Embryonic facial prominence (tissue), 1 donor: Measurements from ENCODE around the gene SPTLC2.

ENCODE experiments used
- DNase-seq: peaks from one replicate; pipeline ENCODE4 v3.0.0-alpha.2; 2016; ENCODE audit errors: extremely low spot score

SPTLC2 gene

DNA sequence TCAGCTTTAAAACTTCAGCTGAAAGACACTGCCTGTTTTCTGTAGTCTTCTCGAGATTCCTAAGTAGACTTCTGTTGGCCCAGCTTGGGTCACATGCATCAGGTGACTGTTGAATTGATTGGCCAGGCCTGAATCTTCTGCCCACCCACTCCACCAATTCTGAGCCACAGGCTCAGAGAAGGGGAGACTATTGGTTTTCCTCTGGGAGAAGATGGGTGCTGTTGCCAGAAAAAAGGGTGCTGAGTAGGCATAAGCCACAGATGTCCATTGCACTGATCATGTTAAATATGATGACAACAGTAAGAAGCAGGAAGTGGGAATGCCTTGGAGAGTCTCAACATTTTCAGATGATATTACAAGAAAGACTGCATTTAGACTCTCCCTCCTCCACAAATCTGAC lies 6.8 kb upstream of the SPTLC2 start:
- no peak for DNase-seq

DNA sequence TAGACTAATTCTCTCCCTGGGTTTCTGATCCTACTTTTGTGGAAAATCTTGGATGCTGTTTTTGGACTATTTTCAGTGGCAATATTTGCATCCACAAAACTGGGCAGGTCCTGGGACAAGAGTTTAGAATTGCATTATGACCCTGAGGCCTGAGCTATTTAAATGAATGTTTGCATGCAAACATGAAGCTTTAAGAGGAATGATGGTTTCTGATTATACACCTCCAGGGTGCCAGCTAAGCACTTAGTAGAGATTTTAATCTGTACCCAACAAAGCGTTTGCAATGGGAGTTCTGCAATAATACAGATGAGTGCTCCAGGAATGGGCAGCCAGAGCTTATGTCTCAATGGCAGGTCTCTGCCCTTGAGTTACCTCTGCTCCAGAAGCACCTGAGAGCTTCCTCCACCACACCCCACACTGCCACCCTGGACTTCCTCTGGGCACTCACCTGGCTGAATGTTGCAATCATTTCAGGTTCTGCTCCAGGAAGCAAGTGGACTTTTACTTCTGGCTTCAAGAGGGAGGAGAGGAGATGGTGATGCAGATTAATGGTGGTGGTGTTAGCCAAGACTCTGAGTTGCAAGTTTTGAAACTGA lies 6.0 kb upstream of the SPTLC2 start:
- DNase-seq, result no peak

DNA sequence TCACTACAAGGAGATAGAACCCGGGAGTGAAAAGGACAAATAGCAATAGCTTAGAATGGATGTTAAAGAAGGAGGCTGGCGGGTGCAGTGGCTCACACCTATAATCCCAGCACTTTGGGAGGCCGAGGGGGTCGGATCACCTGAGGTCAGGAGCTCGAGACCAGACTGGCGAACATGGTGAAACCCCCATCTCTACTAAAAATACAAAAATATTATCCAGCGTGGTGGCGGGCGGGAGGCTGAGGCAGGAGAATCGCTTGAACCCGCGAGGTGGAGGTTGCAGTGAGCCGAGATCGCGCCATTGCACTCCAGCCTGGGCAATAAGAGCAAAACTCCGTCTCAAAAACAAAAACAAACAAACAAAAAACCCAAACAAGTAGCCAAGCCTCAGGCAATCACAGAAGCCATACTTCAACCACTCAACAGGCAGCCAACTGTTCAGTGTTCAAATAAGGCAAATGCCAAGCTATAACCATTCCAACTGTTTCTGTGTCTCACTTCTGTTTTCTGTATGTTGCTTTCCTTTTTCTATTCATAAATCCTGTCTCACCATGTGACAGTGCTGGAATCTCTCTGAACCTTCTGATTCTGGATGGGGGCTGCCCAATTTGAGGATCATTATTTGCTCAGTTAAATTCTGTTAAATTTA lies 3.9 kb upstream of the SPTLC2 start:
- no peak for DNase-seq

DNA sequence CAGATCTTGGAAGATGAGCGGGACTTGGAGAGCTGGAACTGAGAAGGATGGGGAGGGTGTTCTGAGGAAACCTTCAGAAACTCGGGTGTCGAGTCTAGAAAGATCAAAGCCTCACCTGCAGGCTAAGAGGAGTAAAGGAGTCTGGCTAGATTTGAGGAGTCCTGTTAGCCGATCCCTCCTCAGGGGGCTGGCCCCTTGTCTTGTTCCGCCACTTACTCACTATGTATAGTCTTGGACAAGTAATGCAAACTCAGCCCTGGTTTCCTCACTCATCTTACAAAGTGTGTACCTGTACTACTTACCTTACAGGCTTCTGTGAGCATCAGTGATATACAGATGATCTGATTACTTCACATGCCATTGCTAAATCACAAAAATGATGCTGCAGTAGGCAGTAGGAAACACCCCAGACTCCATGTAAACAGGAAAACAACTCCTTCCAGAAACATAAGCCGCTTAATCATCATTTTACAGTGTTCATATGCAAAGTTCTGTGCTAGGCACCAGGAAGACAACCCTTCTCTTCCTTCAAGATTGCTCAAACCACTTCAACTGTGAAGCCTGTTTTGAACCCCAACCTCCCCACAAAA lies 2.0 kb upstream of the SPTLC2 start:
- DNase-seq, result no peak

DNA sequence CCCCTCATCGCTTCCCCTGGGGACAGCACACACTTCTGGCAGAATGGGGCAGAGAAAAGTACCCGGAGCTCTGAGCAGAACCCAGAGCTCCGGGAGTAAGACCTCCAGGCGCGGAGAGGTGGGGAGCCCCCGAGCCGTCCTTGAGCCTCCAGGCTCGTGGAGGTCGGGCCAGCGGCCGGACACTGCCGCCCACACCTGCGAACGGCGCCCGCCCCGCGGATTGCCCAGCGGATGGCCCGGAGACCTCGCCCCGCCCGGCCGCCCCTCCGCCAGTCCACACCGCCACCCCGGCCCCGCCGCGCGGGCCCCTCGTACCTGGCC lies 344 bp downstream of the SPTLC2 start:
- DNase-seq, result no peak

DNA sequence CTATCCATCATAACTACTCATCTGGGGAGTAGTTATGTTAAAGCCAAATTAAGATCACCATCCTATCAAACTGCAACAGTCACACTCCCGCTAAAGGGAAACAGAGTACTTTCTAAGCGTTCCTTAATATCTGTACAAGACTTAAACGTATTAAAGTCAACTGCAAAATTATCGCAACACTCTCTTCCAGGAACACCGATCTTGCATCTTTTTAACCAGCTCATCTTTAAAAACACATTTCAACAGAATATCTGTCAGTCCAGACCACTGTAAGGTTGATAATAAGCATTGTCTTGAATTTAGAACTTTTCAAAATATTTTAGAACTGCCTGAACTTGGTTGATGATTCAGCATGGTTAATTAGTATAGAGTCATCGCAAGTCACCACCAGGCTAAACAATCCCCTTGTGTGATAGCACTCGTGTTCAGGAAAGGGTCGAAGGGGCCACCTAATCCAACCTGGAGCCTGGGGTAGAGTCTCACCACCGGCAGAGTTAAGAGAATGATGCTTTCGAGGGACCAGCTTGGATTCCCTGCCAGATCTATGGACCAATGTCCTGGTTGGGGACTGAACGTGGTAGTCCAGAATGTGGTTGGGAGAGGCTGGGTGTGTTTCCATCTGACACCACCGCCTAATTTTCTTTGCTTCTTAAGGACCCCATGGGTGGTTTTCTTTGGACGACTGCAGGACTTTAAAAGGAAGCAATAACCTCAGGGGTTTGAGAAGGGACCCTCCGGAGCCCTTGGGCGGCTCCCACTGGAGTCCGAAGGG lies 890 bp downstream of the SPTLC2 start:
- DNase-seq, result no peak

DNA sequence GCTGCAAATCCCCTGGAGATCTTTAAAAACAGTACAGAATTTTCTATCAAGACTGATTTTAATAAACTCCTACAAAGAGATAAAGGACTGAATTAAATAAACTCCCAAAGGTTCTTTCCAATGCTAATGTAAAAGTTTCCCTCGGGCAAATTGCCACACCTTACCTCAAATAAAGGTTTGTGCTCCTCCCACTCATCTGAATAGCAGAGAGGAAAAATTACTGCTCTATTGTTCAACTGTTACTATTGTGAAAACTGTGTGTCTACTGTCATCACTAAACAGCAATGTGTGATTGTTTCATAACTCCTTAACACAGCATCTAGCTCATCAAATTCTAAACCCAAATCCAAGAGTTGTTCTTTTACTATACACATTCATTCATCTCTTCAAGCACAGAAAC lies 3.2 kb downstream of the SPTLC2 start:
- no peak for DNase-seq

DNA sequence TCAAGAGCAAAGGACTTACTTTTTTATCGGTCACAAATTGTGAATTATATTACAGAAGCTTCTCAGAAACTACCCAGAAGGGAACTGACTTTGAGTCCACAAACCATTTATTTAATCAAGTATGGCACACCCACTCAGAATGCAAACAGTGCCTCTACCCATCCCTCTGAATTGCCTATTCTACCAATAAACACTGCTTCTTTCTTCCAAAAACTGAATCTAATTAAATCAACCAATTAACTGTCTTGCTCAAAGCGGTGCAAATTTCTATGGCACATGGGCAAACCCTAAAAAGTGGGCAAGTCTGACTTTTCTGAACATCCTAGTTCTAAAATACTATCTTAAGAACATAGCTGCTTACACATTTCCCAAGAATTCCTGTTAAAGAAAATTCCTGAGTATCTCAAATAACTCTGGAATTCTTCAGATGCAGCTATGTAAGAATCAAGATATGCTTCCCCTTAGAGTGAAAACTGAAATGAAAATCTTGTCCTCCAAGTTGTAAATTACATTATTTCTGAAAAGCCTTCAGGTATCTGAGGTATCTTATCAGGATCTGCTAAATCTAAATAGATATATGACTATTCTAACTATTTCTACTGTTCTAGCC lies 4.3 kb downstream of the SPTLC2 start:
- no peak for DNase-seq

DNA sequence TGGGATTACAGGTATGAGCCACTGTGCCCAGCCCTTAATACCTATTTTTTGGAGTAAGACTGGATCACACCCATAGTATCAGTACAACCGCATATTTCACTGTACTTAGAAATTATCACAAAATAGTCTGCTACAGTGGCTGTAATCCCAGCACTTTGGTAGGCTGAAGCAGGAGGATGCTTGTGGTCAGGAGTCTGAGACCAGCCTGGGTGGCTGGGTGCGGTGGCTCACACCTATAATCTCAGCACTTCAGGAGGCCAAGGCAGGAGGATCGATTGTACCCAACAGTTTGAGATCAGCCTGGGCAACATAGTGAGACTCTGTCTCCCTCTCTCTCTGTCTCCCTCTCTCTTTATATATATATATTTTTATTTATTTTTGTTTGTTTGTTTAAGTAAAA lies 5.9 kb downstream of the SPTLC2 start:
- no peak for DNase-seq

DNA sequence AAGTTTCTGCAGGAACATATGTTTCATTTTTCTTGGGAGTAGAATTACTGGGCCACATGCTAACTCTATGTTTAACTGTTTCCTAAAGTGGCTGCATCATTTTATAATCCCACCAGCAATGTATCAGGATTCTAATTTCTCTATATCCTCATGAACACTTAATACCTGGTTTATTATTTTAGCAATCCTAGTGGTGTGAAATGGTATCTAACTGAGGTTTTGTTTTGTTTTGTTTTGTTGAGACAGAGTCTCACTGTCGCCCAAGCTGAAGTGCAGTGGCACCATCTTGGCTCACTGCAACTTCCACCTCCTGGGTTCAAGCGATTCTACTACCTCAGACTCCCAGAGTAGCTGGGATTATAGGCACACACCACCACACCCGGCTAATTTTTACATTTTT lies 6.5 kb downstream of the SPTLC2 start:
- DNase-seq, result no peak

DNA sequence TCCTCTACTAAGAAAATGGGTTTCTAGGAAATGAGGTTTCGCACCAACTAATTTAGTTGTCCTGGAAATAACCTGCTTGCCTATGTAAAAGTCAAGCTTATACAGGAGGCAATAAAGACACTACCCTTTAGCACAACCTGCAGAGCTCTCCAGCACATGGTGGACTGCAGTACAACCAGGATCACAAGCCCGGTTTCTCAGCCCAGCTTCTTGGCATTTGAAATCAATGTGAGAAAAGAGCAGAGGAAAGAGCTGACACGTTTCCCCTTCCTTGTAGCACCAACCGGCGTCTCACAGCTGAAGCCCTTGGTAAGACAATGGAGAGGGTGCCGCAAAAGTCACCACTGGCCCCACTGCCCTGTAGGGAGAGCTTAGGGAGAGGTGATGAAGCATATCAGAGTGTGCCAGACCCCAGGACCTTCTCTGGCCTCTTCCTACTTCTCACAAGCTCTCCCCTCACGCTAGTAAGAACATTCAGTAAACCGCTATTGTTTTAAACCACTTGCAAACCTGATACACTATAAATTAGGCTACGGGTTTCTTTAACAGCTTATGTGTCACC lies 8.6 kb downstream of the SPTLC2 start:
- DNase-seq, result no peak

DNA sequence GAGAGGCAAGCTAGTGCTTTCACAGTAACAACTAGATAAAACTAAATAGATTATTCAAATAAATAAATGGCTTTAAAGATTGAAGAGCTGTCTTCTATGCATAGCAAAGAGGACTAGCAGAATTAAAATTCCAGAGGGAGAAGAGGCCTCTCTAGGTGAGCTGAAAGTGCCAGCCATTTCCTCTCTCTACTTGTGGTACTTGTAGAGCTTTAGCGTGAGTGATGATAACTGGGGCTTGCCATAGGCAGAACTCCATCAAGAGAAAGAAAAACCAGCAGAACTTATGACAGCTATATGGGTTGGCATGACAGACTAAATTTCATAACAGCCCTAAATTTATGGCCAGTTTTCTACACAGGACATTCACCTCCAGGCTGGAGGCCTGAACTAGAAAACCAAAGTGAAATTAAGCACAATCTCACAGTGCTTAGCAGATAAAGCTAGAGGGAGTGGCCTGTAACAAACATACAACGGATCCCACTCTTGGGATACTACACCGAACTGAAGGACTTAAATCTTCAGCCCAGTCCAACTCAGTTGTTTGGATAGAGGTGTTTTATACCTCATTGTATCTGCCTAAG lies 11.0 kb downstream of the SPTLC2 start:
- DNase-seq, result no peak

DNA sequence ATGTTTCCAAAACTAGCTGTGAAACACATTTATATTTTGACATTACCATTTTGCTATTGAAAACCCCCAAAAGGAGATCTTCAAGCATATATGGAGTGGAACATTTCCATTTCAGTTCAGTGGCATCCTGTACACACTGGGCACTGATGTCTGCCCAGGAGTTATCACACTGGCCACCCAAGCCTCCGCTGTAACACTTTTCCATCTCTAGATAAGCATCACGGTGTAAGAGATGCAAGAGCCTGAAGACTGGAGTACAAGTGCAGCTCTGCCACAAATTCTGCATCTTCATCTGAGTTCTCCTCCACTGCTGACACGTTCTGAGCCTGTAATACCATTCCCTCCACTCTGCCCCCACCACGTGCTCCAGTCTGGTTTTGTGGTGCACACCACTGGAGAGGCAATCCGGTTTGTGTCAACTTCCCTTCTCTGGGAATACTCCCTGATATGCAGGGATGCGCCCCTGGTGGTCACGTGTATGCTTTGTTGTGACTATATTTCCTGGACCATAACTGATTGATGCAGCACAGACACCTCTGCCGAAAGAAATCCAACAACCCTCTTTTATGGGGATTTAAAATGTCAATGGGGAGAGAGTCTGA lies 12.7 kb downstream of the SPTLC2 start:
- no peak for DNase-seq

DNA sequence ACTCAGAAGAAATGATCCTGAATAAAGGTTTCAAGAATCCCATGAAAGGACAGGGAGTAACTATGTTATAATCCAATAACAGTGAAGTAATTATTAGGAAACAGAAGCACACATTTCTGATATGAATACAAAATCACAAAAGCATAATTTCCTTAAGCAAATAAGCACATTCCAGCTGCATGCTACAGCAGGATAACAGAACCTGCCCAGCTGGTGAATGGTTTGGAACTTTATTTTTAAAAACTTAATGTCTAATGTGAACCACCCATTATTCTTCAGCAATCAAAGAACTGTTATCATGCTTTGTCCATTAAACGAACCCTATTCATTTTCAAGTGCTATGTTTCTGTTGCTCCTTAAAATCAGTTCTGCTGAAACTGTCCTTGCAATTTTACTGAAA lies 13.4 kb downstream of the SPTLC2 start:
- DNase-seq, result no peak

DNA sequence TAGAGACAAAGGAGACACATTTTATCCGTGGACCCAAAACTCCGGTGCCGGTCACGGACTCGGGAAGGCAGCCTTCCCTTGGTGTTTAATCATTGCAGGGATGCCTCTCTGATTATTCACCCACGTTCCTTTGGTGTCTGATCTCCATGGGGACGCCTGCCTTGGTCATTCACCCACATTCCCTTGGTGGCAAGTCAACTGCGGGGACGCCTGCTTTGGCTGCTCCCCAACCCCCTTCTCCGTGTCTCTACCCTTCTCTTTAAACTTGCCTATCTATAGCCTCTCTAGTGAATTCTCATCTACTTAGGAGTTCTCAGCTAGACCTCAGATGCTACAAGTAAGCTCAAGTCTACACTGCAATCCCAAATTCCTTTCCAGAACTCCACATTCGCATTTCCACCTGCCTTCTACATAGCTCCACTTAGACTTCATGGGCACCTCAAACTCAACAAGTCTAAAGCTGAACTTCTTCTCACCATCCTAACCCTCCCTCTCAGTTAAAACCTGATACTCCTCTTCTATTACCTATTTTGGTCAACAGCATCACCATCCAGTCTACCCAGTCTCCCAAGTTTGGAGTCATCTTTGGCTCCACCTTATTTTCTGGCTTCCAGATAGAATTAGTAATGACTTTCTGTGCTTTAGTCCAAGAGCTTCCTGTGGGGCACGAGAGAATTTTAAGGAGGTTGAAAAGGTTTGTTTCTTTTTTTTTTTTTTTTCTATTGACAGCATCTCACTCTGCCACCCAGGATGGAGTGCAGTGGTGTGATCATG lies 14.4 kb downstream of the SPTLC2 start:
- DNase-seq, result no peak

DNA sequence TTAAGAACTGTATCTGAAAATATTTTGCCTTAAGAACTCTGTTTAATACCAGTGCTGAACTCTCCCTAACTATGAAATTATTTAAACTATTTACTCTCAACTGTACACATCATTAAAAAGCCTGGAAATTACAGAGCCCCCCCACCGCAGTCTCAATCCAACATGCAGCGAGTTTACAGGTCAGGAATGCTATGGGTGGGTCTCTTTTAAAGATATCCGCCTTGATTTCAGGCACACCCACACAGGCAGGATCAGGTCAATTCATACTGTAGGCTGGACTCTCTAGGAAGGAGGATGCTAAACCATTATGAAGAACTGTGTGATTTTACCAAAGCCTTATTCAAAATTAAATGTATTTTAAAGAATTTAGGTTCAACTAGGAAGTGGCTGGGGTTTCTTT lies 16.5 kb downstream of the SPTLC2 start:
- DNase-seq, result no peak

DNA sequence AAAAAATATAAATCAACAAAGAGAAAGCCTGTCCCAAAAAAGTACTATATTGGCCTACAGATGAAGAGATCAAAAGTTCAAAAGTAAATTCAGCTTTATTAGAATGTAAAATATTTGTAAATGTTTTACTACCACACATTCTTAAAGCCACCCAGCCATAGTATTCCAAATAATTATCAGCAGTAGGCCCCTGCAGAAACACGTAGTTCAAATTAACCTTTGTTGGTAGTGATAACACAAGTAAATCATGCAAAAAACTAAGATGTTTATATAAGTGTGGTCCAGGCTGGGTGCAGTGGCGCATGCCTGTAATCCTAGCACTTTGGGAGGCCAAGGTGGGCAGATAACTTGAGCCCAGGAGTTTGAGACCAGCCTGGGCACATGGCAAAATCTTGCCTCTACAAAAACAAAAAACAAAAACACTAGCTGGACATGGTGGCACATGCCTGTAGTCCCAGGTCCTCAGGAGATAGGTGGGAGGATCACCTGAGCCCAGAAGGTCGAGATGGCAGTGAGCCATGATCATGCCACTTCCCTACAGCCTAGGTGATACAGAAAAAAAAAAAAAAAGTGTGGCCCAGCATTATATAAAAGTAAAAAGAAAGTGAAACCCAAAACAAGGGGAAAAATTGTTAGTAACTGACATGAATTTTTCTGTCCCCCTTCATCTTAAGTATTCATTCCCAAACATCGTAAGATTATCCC lies 17.9 kb downstream of the SPTLC2 start:
- no peak for DNase-seq

DNA sequence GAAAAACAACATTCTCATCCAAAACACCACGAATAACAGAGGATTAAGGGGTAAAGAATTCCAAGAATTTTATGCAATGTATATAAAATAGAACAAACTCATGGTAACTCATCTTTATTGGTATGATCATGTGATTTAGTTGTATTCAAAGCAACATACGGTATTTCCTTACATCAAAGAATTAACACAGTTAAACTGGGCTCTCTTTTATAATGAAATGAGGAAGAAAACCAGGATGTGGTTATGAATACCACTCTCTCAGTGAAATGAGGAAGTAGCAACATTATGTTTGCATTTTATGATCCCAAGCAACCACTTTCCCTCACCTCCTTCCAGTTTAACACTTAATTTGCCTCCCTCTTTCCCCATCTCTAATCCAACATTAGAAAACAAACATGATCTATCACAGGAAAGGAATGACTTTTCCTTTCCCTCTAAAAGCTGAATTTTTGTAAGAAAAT lies 22.9 kb downstream of the SPTLC2 start:
- DNase-seq, result no peak

DNA sequence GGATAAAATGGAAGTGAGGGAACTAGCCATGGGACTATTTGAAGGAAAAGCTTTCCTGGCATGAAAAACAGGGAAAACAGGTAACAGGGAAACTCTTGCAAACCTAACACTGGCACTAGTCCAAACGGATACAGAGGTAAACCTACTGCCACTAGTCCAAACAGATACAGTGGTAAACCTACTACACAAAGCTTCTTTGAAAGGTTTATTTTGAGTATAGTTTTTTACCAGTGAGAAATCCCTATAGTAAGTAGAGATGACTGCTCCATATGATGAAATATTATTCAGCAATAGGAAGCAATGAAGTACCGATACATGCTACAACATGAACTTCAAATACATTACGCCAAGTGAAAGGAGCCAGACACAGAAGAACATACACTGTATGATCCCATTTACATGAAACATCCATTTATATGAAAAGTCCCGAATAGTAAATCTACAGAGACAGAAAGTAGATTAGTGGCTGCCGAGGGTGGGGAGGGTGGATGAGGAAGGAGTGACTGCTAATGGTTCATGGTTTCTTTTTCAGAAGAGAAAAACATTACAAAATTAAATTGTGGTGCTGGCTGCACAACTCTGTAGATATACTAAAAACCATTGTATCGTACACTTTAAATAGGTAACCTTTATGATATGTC lies 25.5 kb downstream of the SPTLC2 start:
- DNase-seq, result no peak

DNA sequence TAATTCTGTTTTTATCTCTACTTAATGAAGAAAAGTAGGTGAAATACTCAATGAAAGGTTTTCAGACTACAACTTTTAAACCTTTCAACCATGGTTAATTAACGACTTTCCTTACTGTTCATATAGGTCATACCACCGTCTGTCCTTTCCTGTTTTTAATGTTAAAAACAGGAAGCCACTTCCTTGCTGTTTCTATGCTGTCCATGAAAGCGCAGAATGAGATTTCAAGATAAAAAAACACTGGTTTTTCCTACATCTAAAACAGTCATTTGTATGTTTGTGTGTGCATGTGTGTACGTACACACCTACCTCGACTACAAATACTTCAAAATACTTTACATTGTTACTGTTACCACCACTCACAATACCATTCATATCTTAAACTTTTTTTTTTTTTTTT lies 27.3 kb downstream of the SPTLC2 start:
- no peak for DNase-seq
